RWPE2 (cell line): Measurements from ENCODE around the gene PTH2.
"Not testable (repeated sequence)": the region's sequence is repeated elsewhere in the genome, so short reads cannot be mapped to it uniquely, and the experiment has no call there.

Source experiments
- ATAC-seq: fragments of 200-7000 bp; cut with Tn5 transposase; 3 replicates; pipeline ENCODE4 v1.9.1; 2021; ENCODE audit warnings: low read depth
- DNase-seq: peaks from one replicate; pipeline ENCODE4 v3.0.0-alpha.2; 2020; ENCODE audit warnings: low spot score
- H3K27ac ChIP-seq: fragments of 450-650 bp; 2 replicates; pipeline ENCODE4 v1.5.1; 2017; ENCODE audit warnings: mild to moderate bottlenecking; ENCODE audit not compliant: poor library complexity, severe bottlenecking
- H3K27me3 ChIP-seq: fragments of 250-450 bp; sonication (Bioruptor Pico); 2 replicates; pipeline ENCODE4 v1.5.1; 2021; ENCODE audit warnings: mild to moderate bottlenecking, moderate library complexity; ENCODE audit not compliant: insufficient read depth, poor library complexity, severe bottlenecking
- H3K36me3 ChIP-seq: fragments of 250-450 bp; sonication (Bioruptor Pico); 2 replicates; pipeline ENCODE4 v1.5.1; 2020; ENCODE audit warnings: low read depth, mild to moderate bottlenecking, moderate library complexity
- H3K4me1 ChIP-seq: fragments of 250-450 bp; sonication (Bioruptor Pico); 2 replicates; pipeline ENCODE4 v1.5.1; 2021; ENCODE audit warnings: mild to moderate bottlenecking, moderate library complexity; ENCODE audit not compliant: insufficient read depth, poor library complexity, severe bottlenecking
- H3K4me3 ChIP-seq: fragments of 250-450 bp; sonication (Bioruptor Pico); 2 replicates; pipeline ENCODE4 v1.5.1; 2021; ENCODE audit warnings: mild to moderate bottlenecking, moderate library complexity; ENCODE audit not compliant: severe bottlenecking
- H3K9me3 ChIP-seq: fragments of 250-450 bp; sonication (Bioruptor Pico); 2 replicates; pipeline ENCODE4 v1.5.1; 2021; ENCODE audit warnings: mild to moderate bottlenecking, moderate library complexity; ENCODE audit not compliant: severe bottlenecking
- TF ChIP-seq, protein P1 (sequence below): fragments of 450-650 bp; IDR thresholded peaks from one replicate; pipeline ENCODE4 v1.5.1; 2017; ENCODE audit warnings: mild to moderate bottlenecking, moderate library complexity; ENCODE audit not compliant: poor library complexity, severe bottlenecking

Gene PTH2

GRCh38 chr19:49461656-49462055 lies 38.4 kb upstream of the PTH2 start:
- ATAC-seq = no peak

DNA sequence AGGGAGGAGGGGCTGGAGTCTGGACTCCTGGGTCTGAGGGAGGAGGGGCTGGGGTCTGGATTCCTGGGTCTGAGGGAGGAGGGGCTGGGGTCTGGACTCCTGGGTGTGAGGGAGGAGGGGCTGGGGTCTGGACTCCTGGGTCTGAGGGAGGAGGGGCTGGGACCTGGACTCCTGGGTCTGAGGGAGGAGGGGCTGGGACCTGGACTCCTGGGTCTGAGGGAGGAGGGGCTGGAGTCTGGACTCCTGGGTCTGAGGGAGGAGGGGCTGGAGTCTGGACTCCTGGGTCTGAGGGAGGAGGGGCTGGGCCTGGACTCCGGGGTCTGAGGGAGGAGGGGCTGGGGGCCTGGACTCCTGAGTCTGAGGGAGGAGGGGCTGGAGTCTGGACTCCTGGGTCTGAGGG lies 37.9 kb upstream of the PTH2 start:
- H3K36me3 ChIP-seq, H3K9me3 ChIP-seq, H3K4me3 ChIP-seq, H3K27me3 ChIP-seq, H3K4me1 ChIP-seq, ATAC-seq, H3K27ac ChIP-seq, DNase-seq: not testable (repeated sequence)

More at GRCh38 chr19:49461656-49462055, 38.4 kb upstream of the PTH2 start:
- Histone ChIP-seq H3K4me3 (no peak overlapping the region), H3K9me3 (no peaks in the 10 kb centered on the region), H3K27me3 (no peaks in the 10 kb centered on the region), H3K36me3 (peaks cover 1% of the 10 kb centered on the region; the same call in 1 of the 2 replicates), H3K27ac (no peak overlapping the region), H3K4me1 (no peaks in the 10 kb centered on the region)
- no peak for DNase-seq
- TF ChIP-seq, protein P1, sequence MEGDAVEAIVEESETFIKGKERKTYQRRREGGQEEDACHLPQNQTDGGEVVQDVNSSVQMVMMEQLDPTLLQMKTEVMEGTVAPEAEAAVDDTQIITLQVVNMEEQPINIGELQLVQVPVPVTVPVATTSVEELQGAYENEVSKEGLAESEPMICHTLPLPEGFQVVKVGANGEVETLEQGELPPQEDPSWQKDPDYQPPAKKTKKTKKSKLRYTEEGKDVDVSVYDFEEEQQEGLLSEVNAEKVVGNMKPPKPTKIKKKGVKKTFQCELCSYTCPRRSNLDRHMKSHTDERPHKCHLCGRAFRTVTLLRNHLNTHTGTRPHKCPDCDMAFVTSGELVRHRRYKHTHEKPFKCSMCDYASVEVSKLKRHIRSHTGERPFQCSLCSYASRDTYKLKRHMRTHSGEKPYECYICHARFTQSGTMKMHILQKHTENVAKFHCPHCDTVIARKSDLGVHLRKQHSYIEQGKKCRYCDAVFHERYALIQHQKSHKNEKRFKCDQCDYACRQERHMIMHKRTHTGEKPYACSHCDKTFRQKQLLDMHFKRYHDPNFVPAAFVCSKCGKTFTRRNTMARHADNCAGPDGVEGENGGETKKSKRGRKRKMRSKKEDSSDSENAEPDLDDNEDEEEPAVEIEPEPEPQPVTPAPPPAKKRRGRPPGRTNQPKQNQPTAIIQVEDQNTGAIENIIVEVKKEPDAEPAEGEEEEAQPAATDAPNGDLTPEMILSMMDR = no peak

GRCh38 chr19:49459388-49459787 lies 36.1 kb upstream of the PTH2 start:
- TF ChIP-seq, protein P1 = no peak
- H3K4me3 ChIP-seq = no peak overlapping the region
- no peak overlapping the region for H3K27ac ChIP-seq
- no peaks in the 10 kb centered on the region for H3K27me3 ChIP-seq
- DNase-seq (no peak), ATAC-seq (no peak)
- H3K9me3 ChIP-seq = no peaks in the 10 kb centered on the region
- H3K36me3 ChIP-seq = peaks cover 8% of the 10 kb centered on the region
- peaks cover 2% of the 10 kb centered on the region for H3K4me1 ChIP-seq

DNA sequence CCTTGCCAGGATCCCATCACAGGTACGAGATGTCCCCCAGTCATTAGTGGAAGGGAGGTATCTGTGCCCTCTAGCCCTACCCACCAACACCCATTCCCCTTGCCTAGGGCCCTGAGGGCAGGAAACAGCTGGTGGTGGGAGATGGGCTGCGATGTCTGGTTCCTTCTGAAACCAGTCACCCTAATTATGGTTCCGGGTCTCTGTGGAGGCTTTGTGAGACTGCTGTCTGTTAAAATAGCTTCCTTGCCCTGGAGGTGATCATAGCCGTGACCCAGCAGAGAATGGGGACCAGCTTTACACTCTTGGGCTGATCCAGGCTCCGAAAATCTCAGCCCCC lies 35.3 kb upstream of the PTH2 start:
- DNase-seq (no peak), ATAC-seq (no peak)
- Histone ChIP-seq H3K4me1 (peaks cover 6% of the 10 kb centered on the region), H3K36me3 (peaks cover 10% of the 10 kb centered on the region), H3K4me3 (no peak overlapping the region), H3K27ac (no peak overlapping the region), H3K27me3 (no peaks in the 10 kb centered on the region), H3K9me3 (no peaks in the 10 kb centered on the region)
- TF ChIP-seq, protein P1 = no peak

- no peaks in the 10 kb centered on the region for H3K9me3 ChIP-seq
- H3K27ac ChIP-seq = no peak overlapping the region
- no peak for ATAC-seq
- H3K4me1 ChIP-seq = peaks cover 6% of the 10 kb centered on the region
- TF ChIP-seq, protein P1 = no peak
- no peak for DNase-seq
- H3K27me3 ChIP-seq = no peaks in the 10 kb centered on the region
- H3K36me3 ChIP-seq = peaks cover 10% of the 10 kb centered on the region
- H3K4me3 ChIP-seq = no peak overlapping the region
Measured at GRCh38 chr19:49456326-49456725, 33.1 kb upstream of the PTH2 start.
